Measurements from ENCODE around the gene SF3B4. TPM values are rescaled to one million over a fixed set of nuclear protein-coding genes. Genes with fewer than 3 reads are reported as not detected.
"Not testable (repeated sequence)": the region's sequence is repeated elsewhere in the genome, so short reads cannot be mapped to it uniquely, and the experiment has no call there.

SF3B4 gene
- total and polyA plus RNA-seq, 7 donors: 7.8 to 51.1 (median 17.7) TPM

DNA sequence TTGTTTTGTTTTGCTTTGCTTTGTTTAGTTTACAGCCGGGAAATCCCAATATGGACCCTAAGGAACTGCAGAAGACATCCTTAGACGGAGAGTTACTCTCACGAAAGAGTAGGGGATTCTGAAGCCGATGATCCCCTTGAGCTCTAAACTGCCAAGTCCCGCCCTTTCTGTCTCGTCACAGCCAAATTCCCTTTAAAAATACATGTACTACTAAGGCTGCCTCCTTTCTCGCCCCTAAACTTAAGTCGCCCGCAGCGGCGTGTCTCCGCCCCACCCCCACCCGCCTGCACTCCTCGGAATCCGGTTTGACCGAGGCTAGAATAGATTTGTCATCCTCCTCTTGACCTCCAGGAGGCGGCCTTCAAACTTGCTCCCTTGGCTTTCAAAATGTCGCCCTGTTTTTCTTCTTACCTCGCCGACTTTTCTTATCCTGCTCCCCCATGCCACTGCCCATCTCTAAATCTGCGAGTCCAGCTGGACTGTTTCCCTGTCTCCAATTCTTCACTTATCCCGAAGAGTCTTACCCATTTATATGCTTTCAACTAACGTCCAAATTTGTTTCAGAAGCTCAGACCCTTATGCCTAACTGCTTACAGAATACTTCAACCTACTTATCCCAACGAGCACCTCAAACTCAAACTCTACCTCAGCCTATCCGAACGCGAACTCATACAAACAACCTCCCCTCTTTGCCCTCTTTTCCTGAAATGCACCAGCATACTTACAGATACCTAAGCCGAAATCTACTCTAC is 39.2 kb downstream of the SF3B4 start:
- 5 to 10% methylated on average over 28 of the region's 28 CpGs for WGBS, 2 donors
- no peaks in the 10 kb centered on the region for H3K36me3 ChIP-seq
- DNase-seq: peak; percentile 94
- intact Hi-C loops (cut with DNase I): loop anchor here (10.0 kb wide), 1 partner anchor 176 kb away; the partner anchor contains the start of gene VPS45
- H3K4me1 ChIP-seq: peaks cover 3 to 32% (median 21%) of the 10 kb centered on the region in 4 donors
- H3K4me3 ChIP-seq: peak overlapping the region; percentile 72 to 79 (median 76)
- no peaks in the 10 kb centered on the region for H3K9me3 ChIP-seq
- no peaks in the 10 kb centered on the region for H3K27me3 ChIP-seq
- H3K27ac ChIP-seq: peak overlapping the region; percentile 97 to 100 (median 99)
- no peak for TF ChIP-seq POLR2AphosphoS5 (IDR thresholded peaks at IDR 0.05)
- no peak for TF ChIP-seq EP300 (IDR thresholded peaks at IDR 0.05)
- peak in 3 of 4 experiments; percentile 28 to 54 (median 53) for TF ChIP-seq CTCF (IDR thresholded peaks at IDR 0.05)

DNA sequence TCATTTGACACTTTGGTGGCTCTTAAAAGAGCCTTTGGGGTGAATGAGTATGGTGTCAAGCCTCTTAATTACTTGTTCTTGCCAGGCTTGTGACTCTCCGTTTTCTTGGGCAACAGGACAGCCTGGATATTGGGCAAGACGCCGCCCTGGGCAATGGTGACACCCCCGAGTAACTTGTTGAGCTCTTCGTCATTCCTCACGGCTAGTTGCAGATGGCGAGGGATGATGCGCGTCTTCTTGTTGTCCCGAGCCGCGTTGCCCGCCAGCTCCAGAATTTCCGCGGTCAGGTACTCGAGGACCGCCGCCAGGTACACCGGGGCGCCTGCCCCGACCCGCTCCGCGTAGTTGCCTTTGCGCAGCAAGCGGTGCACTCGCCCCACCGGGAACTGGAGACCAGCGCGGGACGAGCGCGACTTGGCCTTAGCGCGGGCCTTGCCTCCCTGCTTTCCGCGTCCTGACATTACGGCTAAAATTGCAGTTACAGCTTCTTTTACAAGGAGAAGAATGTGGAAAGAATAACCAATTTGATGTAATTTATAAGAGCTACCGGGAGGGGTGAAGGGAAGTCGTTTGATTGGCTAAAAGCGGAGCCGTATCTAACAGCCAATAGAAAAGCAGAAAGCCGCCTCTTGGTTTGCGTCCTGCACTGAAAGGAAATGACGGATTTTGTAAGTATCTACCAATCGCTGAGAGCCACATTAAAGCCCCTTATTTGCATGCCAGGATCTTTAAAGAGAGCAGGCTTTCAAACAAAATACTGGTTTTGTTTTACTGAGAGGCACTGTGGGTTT is 40.0 kb downstream of the SF3B4 start:
- TF ChIP-seq CTCF (IDR thresholded peaks at IDR 0.05) (no peak), POLR2A (IDR thresholded peaks at IDR 0.05) (peak; percentile 88 to 95), POLR2AphosphoS5 (IDR thresholded peaks at IDR 0.05) (peak; percentile 96 to 99 (median 99)), EP300 (IDR thresholded peaks at IDR 0.05) (peak in 2 of 4 donors; percentile 4 to 8)
- Histone ChIP-seq H3K9me3 (no peaks in the 10 kb centered on the region), H3K27ac (peak overlapping the region; percentile 97 to 100 (median 99)), H3K4me1 (peaks cover 3 to 32% (median 21%) of the 10 kb centered on the region in 4 donors), H3K36me3 (no peaks in the 10 kb centered on the region), H3K27me3 (no peaks in the 10 kb centered on the region), H3K4me3 (peak overlapping the region; percentile 72 to 79 (median 76))
- 0% methylated on average over 46 of the region's 46 CpGs for WGBS, 2 donors
- peak; percentile 96 for DNase-seq
- intact Hi-C loops (cut with DNase I): loop anchor here (10.0 kb wide), 1 partner anchor 177 kb away; the partner anchor contains the start of gene VPS45

DNA sequence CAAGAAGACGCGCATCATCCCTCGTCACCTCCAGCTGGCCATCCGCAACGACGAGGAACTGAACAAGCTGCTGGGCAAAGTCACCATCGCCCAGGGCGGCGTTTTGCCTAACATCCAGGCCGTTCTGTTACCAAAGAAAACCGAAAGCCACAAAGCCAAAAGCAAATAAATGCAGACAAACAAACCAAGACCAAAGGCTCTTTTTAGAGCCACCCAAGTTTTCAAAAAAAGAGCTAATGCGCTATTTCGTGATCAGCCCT is 40.5 kb downstream of the SF3B4 start:
- intact Hi-C loops (cut with DNase I): loop anchor here (10.0 kb wide), 1 partner anchor 178 kb away; the partner anchor contains the start of gene VPS45
- Histone ChIP-seq H3K4me3 (peak overlapping the region; percentile 72 to 79 (median 76)), H3K27ac (peak overlapping the region; percentile 97 to 100 (median 99)), H3K4me1 (peaks cover 3 to 32% (median 21%) of the 10 kb centered on the region in 4 donors)
- H3K27me3 ChIP-seq, DNase-seq, H3K9me3 ChIP-seq, H3K36me3 ChIP-seq: not testable (repeated sequence)
- 0 to 1% methylated on average over 13 of the region's 13 CpGs for WGBS, 2 donors

GRCh38 chr1:149886396-149887195 is 41.0 kb downstream of the SF3B4 start:
- Histone ChIP-seq H3K9me3 (no peaks in the 10 kb centered on the region), H3K27ac (peak overlapping the region; percentile 97 to 100 (median 99)), H3K27me3 (no peaks in the 10 kb centered on the region), H3K4me1 (peaks cover 3 to 32% (median 21%) of the 10 kb centered on the region in 4 donors), H3K4me3 (peak overlapping the region; percentile 72 to 79 (median 76)), H3K36me3 (no peaks in the 10 kb centered on the region)
- intact Hi-C loops (cut with DNase I): loop anchor here (10.0 kb wide), 1 partner anchor 178 kb away; the partner anchor contains the start of gene VPS45
- TF ChIP-seq EP300 (IDR thresholded peaks at IDR 0.05): peak in 2 of 4 donors; percentile 35 to 64
- TF ChIP-seq CTCF (IDR thresholded peaks at IDR 0.05): no peak
- peak; percentile 99 to 100 for TF ChIP-seq POLR2A (IDR thresholded peaks at IDR 0.05)
- TF ChIP-seq POLR2AphosphoS5 (IDR thresholded peaks at IDR 0.05): peak; percentile 100
- peak; percentile 97 for DNase-seq
- 0% methylated on average over 62 of the region's 62 CpGs for WGBS, 2 donors

DNA sequence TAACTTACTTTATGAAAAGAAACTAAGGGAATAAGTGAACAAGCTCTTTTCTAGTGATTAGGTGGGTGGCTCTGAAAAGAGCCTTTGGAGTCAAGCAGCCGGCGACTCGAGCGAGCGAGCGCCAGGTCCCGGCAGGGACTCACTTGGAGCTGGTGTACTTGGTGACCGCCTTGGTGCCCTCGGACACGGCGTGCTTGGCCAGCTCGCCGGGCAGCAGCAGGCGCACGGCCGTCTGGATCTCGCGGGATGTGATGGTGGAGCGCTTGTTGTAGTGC is 41.5 kb downstream of the SF3B4 start:
- not testable (repeated sequence) for H3K9me3 ChIP-seq, H3K27me3 ChIP-seq, DNase-seq, H3K36me3 ChIP-seq
- intact Hi-C loops (cut with DNase I): loop anchor here (10.0 kb wide), 1 partner anchor 179 kb away; the partner anchor contains the start of gene VPS45
- Histone ChIP-seq H3K27ac (peak overlapping the region; percentile 97 to 100 (median 99)), H3K4me3 (peak overlapping the region; percentile 72 to 79 (median 76)), H3K4me1 (peaks cover 3 to 32% (median 21%) of the 10 kb centered on the region in 4 donors)
- 0 to 1% methylated on average over 19 of the region's 19 CpGs for WGBS, 2 donors

Data from sigmoid colon (tissue), 7 donors.